Keratinocyte (primary cell): ENCODE results near the gene TUBB2B.

ENCODE experiments used
- CTCF ChIP-seq, 3 experiments: IDR thresholded peaks in 1 of 3; conservative IDR thresholded peaks in 1 of 3; optimal IDR thresholded peaks in 1 of 3; 2 replicates in 2 of 3; 3 replicates in 1 of 3; pipeline versions ENCODE3 to v1.5.1; 2011; ENCODE audit warnings: low read length in 3 of 3, mild to moderate bottlenecking in 3 of 3, moderate library complexity in 2 of 3, control low read depth in 1 of 3, inconsistent platforms in 1 of 3; ENCODE audit not compliant: insufficient read depth in 2 of 3; ENCODE audit errors: extremely low read depth in 1 of 3
- EZH2 ChIP-seq: IDR thresholded peaks from one replicate; pipeline ENCODE4 v1.6.1; 2012; ENCODE audit warnings: inconsistent platforms, mild to moderate bottlenecking, low read length, moderate library complexity

DNA sequence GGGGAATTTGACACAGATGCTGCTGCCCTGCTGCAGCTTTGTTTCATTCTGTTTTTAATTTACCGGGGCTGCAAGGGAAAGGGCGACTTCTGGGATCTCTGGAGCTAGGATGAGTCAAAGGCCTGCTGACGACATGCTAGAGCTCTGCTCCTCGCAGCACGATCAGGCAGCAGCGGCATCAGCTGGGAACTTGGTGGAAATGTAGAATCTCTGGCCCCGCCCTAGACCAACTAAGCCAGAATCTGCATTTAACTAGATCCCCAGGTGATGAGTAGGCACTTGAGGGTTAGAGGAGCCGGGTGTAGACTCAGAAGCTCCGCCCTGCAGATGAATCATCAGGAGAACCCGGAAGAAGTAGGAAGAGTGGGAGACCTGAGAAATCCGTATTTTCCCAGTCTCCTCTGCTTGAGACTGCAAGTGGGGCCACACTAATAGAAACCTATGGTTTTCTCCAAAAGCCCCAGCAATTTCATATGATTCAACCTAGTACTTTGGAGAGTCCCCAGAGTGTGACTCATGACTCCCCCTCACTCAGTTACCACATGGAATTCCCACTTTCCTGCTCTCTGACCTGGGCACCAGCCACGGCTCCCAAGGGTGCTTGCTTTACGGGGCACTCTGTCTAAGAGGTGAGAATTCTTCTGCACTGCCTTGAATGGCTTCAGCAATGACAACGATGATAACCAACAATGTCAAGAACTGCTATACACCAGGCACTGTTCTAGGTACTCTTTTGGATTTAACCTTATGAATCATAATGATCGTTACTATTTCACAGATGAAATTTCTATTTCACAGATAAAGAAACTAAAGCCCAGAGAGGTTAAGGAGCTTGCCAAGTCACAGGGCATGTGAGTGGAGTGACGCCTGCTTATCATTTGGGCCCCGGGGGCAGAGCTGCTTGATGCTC is 18.1 kb downstream of the TUBB2B start:
- TF ChIP-seq CTCF (optimal IDR thresholded peaks at IDR 0.05 in 1 of 3, IDR thresholded peaks at IDR 0.05 in 1 of 3, conservative IDR thresholded peaks at IDR 0.05 in 1 of 3; ENCODE audit: extremely low read depth in 1 of 3, insufficient read depth in 2 of 3, low read length in 3 of 3) (peak; percentile 44 to 66 (median 46)), EZH2 (no peak)
